TTC549 (cell line): ENCODE measurements around the gene KRT31.
"Not testable (repeated sequence)": the region's sequence is repeated elsewhere in the genome, so short reads cannot be mapped to it uniquely, and the experiment has no call there.

ENCODE experiments used
- FAIRE-seq: peaks from 2 replicates; lab custom pipeline; 2012; peaks lifted over from hg19 to GRCh38; lab: Jason Lieb, UNC

Gene KRT31

DNA sequence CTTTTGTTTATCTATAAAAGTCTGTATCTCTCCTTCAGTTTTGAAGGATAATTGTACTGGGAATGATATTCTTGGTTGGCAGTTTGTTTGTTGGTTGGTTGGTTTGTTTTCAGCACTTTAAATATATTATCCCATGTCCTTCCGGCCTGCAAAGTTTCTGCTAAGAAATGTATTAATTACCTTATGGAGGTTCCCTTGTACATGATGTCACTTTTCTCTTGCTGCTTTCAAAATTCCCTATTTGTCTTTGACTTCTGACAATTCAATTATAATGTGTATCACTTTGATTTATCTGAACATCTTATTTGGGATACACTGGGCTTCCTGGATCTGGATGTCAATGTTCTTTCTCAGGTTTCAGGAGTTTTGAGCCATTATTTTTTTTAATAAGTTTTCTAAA, 11.2 kb downstream of the KRT31 start:
- FAIRE-seq: no peak

DNA sequence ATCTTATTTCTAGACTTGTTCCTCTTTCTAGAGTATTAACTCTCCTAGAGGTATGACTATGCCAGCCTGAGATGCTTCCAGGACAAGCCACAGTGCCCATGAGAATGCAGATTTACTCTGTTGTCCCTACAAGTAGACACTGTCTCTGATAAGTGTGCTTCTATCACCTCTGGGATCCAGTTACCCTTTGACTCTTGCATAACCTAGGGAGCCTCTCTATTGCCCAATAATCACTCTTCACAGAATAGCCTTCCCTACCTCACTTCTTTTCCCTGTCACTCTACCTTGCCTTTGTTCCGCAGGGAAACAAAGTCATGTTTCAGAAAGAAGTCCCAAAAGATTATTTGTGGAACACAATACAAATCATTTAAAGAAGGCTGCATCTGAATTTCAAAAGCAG, 13.7 kb downstream of the KRT31 start:
- FAIRE-seq: no peak

DNA sequence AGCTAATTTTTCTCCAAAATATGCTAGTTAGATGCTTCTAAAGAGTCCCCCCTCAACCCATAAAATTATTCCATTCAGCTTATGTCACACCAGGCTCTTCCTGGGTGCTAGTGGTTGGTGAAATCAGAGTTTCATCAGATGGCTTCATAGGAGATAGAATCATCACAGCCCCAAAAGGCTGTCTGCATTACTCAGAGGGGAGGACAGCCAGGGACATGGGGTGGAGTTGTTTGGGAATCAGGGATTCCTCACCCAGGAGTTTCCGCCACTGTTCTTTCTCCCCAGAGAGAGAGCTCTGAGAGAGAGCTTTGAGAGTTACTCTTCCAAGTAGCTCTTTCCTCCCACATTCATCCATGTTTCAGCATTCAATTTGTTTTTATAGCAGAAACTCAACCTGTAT, 15.0 kb downstream of the KRT31 start:
- no peak for FAIRE-seq

DNA sequence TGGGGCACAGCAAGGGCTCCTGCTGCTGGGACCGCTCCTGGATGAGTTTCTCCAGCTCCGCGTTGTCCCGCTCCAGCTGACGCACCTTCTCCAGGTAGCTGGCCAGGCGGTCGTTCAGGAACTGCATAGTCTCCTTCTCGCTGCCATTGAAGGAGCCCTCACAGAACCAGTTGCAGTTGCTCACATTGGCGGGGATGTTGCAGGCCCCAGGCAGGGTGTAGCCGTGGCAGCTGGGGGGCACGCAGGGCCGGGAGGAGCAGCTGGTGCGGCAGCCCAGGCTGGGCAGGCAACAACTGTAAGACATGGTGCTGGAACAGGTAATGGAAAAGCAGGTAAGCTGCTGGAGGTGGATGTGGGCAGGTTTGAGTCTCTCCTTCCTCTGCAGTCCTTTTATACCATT, 15.5 kb downstream of the KRT31 start, which contains the start of gene KRT34:
TSS of gene KRT34 (minus strand) at position 364 of the 400 bp plus-strand sequence. CDS start at position 304, 60 bp downstream.
- not testable (repeated sequence) for FAIRE-seq

DNA sequence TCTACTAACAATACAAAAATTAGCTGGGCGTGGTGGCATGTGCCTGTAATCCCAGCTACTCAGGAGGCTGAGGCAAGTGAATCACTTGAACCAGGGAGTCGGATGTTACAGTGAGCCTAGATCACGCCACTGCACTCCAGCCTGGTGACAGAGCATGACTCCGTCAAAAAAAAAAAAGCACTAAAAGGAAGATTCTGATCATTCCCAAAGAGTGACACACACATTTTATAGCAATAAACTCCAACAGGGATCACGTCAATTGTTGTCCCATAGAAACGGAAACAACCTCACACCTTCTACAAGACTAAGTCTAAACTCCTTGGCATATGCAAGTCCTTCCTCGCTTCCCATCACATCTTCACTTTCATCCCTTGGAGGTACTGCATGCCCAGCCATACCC, 17.3 kb downstream of the KRT31 start:
- not testable (repeated sequence) for FAIRE-seq

DNA sequence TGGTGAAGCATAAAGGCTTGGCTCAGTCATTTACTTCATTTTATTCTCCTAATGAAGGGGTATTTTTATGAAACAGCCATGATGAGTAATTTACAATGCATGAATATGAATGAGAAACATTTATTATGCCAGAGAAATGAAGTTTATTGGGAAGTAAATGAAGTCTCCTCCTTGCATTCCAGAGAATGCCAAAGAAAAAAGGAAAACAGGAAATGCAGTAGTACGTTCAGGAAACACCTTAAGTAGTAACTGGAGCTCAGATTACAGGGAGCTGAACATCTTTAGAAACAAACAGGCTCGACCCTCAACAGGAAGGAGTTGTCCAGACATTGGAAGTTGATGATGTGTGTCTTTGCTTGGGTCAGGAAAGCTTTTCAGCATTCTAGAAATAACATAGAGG, 19.9 kb downstream of the KRT31 start:
- FAIRE-seq: no peak

DNA sequence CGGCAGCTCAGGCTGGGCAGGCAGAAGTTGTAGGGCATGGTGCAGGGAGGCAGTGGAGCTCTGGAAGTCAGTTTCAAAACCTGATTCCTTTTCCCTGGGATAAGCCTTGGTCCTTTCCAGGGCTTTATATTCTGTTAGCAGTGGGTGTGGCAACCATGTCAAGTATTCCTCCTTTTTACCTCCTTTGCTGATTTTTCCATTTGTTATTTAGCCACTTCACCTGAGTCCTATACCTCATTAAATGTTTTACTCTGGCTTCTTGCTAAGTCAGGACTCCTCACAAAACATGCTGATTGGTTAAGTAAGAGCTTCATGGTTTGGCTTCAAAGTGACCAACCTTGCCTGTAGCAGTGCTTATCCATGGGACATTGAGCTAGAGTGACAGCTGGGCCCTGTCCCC, 27.7 kb downstream of the KRT31 start, which contains the start of gene KRT33B:
TSS of gene KRT33B (minus strand) at position 101 of the 400 bp plus-strand sequence. CDS start at position 38, 63 bp downstream.
- no peak for FAIRE-seq

DNA sequence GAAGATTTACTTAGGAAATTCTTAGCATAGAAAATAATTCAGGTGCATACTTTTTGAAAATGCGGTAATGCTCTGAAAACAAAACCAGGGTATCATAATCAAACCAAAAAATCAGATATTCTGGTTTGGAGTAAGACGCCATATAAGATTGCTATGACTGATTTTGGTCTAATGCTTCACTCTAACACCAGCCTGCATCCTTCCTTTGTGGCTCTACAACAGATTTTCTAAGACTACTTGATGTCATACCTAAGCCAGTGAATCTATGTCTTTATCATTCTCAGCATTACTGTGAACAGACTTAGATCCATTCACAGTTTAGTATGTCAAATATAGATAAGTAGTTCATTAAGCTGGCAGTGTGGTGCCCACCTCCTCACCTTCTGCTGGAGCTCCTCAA, 28.4 kb downstream of the KRT31 start:
- no peak for FAIRE-seq

DNA sequence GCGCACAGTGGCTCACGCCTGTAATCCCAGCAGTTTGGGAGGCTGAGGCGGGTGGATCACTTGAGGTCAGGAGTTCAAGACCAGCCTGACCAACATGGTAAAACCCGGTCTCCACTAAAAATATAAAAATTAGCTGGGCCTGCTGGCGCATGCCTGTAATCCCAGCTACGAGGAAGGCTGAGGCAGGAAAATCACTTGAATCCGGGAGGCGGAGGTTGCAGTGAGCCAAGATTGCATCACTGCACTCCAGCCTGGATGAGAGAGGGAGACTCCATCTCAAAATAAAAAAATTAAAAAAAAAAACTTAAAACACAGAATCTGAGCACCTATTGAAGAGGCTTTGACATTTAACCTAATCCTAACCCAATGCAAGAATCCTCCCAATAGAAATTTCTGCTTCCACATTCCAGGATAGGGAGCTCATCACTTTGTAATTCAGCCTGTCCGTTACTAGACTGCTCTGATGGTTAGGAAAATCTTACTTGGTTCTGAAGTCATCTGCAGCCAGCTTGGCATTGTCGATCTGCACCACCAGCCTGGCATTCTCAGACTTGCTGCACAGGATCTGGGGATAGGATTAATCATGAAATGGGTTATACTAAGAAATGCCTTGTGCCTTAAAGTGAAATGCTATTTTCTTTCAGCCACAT, 29.9 kb downstream of the KRT31 start:
- no peak for FAIRE-seq

DNA sequence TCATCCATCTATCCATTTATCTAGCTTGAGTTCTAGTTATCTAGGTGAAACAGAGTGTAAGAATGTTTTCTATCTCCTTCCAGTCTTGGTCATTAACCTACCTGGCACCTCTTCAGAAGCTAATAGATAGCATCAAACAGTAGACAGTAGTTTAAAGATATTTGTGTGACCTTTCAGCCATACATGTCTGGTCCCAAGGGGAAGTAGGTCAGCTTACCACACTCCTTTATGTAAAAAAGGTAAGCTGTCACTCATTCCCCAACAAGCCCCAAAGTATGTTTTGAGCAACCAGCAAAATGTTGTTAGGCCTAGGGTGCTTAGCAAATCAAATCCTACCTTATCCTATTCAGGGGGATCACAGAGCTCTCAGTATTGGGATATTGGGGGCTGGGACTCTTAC, 31.3 kb downstream of the KRT31 start:
- no peak for FAIRE-seq

DNA sequence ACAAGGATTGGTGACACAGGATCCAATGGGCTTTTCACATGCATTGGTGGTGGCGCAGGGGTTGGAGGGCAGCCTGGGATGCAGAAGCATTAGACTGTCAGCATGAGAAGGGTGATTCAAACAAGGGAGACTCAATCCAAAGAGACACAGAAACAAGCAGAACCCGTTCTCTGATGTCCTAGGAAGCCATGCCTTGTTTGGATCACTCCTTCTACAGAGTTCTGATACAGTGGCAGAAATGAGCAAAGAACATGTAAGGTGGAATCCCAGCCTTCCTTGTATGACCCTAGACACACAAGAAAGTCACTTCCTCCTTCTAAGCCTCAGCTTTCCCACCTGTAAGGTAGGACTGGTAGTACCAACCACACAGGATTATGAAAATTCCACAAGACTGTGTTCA, 33.5 kb downstream of the KRT31 start:
- FAIRE-seq: no peak

DNA sequence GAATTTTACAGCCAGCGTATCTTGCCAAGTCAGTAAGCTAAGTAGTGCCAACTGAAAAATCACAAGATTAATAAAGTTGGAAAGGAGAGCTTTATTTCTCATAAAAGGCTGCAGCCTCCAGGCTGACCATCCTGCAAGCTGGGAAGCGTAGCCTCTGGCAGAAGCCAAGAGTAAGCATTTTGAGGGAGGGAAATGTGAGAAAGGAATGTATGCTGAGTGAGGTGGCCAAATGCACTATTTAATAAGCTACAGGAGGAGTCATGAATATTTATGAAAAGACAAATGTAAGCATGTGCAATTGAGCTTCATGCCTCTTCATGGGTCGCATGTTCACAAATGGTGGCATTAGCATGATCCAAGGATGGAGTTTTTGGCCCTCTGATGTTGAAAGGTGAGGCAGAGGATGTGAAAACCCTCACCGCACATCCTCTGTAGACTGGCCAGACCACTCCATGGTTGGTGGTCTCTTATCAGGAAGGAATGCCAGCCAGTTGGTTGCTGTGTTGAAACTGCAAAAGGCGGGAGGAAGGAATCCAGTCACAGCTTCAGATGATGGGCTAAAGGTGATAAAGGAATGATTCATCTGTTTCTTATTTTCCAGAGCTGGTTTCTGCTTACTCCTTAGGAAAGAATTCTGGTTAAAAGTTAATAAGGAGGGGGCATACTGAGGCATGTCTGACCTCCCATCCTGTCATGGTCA, 37.0 kb downstream of the KRT31 start:
- FAIRE-seq: no peak

DNA sequence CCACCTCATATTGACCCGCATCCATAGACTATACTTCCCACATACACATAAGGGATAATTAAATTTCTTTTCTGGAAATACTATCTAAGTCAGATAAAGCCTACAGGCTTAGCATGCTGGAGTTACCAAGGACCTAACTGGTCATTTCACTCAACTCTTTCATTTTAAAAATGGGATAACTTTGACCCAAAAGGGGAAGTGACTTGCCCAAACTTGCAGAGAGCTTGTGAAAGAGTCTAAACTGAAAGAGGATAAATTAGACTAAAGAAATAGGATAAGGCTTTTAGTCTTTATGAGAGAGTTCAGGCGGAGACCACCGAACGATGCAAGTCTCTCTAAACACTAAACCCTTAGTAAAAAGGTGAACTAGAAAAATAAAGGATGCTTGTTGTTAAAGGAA, 42.9 kb downstream of the KRT31 start:
- no peak for FAIRE-seq

DNA sequence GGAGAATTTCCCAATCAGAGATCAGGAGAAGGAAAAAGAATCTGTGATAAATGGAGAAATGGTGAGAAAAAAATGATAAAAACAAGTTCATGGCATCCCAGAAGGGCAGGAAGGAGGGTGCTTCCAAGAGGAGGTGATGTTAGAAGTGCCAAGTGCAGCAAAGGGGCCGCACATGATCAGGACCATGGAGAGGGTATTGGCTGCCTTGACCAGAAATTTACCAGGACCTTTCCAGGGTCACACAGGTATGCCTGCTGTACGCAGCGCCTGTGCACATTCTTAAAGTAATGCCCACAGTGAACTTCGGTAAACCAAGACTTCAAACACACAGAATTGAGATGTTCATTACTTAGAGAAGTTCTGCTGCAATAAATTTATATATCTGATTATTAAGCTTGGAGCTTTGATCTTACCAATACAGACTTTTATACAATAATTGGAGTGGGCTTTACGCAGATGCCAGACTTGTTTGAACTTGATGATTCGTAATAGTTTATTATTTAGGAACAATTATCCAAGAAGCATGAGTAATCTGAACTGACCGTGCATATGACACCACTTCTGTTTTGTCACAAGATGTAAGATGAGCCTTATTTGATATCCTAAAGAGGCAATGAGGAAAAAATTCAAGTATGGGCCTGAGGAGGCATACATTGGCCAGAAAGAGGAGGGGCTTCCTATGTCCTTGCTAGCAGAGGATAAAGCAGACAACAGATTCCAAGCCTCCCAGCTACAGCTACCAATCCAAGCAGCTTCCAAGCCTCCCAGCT, 44.6 kb downstream of the KRT31 start:
- no peak for FAIRE-seq

DNA sequence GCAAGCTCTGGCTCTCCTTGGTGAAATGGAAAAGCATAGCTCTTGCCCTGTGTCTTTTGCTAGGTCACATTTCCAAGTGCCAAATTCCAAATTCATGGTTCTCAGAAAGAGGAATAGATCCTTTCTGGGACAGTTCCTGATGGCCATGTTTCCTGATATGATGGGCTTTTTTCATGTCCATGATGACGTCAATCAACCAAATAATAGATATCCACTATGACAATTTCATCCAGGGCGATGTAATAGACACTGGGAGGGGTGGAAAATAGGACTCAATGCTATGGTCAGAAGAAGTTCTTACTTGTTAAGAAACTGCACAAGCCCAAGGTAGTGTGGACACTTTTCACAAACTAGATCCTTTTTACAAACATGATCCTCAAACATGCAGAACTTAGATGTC, 46.2 kb downstream of the KRT31 start:
- no peak for FAIRE-seq

DNA sequence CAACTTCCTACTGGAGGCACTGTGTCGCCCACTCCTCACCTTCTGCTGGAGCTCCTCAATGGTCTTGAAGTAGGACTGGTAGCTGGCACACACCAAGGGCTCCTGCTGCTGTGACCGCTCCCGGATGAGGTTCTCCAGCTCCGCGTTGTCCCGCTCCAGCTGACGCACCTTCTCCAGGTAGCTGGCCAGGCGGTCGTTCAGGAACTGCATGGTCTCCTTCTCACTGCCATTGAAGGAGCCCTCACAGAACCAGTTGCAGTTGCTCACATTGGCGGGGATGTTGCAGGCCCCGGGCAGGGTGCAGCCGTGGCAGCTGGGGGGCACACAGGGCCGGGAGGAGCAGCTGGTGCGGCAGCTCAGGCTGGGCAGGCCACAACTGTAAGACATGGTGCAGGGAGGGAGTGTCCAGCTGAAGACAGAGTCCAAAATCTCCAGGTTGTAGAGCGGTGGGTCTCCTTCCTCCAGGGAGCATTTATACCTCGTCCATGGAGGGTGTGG, 47.0 kb downstream of the KRT31 start, which contains the start of gene KRT33A:
TSS of gene KRT33A (minus strand) at position 448 of the 498 bp plus-strand sequence. CDS start at position 387, 61 bp downstream.
- FAIRE-seq: not testable (repeated sequence)

DNA sequence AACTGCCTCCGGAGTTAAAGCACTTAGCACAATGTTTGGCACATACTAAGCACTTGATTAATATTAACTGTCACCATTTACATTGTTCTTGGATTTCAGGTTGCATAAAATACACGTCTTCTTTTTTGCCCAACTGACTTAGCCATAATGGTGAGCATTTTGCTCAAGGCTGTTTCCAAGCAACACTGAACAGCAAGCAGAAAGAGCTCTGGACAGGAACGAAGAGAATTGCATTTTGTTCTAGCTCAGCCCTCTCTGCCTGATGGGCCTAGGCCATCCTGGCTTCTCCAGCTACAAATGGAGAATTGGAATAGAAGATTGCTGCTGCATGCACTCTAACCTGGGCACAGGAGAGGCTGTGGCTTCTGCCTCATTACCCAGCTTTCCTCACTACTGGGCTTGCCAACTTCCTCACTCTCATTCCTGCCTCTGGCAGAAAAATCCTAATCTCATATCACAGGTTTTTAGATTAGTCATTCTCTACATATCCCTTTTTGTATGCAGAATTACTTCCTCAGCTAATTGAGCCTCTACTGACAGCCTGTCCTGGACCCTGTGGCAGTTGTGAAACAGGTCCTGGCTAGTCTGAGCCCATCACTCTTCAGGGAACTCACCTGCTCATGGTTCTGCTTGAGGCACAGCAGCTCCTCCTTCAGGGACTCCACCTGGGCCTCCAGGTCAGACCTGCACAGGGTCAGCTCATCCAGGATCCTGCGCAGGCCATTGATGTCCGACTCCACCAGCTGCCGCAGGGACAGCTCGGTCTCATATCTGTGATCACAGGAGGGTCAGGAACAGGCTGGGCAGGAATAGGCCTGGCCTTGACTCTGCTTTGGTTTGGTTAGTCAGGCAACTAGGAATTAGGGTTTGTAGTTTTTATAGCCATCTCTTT, 49.3 kb downstream of the KRT31 start:
- no peak for FAIRE-seq

DNA sequence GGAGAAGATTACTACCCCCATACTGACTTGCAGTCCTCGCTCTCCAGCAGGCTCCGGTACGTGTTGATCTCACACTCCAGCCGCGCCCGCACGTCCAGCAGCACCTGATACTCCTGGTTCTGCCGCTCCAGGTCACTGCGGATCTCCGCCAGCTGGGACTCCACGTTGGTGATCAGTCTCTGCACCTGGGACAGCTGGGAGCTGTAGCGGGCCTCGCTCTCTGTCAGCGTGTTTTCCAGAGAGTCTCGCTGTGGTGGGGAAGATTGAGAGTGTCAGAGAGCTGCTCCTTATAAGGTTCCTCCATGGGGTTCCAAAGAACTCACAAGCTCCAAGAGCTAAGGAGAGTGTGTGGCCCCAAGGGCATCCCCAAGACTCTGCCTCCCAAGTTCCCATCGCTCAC, 51.0 kb downstream of the KRT31 start:
- FAIRE-seq: not testable (repeated sequence)

DNA sequence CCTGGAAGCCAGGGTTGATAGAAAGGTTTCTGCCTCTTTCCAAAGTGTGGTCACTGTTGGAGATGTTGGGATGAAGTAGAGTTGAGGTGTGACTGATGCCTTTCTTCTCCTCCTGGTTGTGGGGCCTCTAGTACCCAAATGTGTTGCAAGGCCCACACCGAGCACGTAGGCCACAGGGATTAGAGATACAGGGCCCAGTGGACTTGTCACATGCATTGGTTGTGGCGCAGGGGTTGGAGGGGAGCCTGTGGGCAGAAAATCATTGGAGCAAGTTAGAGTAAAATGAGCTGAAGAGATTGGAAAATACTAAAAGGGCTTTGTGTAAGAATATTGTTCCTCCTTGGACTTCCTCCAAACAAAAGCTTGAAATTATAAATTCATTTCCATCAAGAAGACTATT, 51.4 kb downstream of the KRT31 start:
- no peak for FAIRE-seq
